ENCODE results near the gene PUS7L.

Gene PUS7L

GRCh38 chr12:43669373-43669772 is 89.2 kb downstream of the PUS7L start:
- DNase-seq (ENCODE audit: low read depth in 4 of 4, low spot score in 1 of 4): no peak

Measured in stimulated activated CD4-positive, alpha-beta T cell treated with anti-CD3 and anti-CD28 coated beads, Interleukin-1b, Interleukin-23, amount 100 ng/mL, for 24 hours (primary cell).